GM12875 (cell line): ENCODE data around the gene ZNF316.

Source experiments
- H3K4me3 ChIP-seq: one replicate; pipeline ENCODE4 v1.5.1; 2011; ENCODE audit warnings: low read depth, low read length, control low read depth
- TF ChIP-seq, protein P1 (sequence below): IDR thresholded peaks from 2 replicates; pipeline ENCODE4 v1.5.1; 2011; ENCODE audit warnings: low read depth, mild to moderate bottlenecking, control low read depth, inconsistent platforms, low read length, moderate library complexity, borderline replicate concordance; ENCODE audit not compliant: insufficient read depth

ZNF316 gene

GRCh38 chr7:6604458-6604857, 32.7 kb upstream of the ZNF316 start:
- TF ChIP-seq, protein P1, sequence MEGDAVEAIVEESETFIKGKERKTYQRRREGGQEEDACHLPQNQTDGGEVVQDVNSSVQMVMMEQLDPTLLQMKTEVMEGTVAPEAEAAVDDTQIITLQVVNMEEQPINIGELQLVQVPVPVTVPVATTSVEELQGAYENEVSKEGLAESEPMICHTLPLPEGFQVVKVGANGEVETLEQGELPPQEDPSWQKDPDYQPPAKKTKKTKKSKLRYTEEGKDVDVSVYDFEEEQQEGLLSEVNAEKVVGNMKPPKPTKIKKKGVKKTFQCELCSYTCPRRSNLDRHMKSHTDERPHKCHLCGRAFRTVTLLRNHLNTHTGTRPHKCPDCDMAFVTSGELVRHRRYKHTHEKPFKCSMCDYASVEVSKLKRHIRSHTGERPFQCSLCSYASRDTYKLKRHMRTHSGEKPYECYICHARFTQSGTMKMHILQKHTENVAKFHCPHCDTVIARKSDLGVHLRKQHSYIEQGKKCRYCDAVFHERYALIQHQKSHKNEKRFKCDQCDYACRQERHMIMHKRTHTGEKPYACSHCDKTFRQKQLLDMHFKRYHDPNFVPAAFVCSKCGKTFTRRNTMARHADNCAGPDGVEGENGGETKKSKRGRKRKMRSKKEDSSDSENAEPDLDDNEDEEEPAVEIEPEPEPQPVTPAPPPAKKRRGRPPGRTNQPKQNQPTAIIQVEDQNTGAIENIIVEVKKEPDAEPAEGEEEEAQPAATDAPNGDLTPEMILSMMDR, result no peak
- no peak overlapping the region for H3K4me3 ChIP-seq

GRCh38 chr7:6606866-6607583, 30.1 kb upstream of the ZNF316 start:
- H3K4me3 ChIP-seq, result no peak overlapping the region
- TF ChIP-seq, protein P1, result no peak

DNA sequence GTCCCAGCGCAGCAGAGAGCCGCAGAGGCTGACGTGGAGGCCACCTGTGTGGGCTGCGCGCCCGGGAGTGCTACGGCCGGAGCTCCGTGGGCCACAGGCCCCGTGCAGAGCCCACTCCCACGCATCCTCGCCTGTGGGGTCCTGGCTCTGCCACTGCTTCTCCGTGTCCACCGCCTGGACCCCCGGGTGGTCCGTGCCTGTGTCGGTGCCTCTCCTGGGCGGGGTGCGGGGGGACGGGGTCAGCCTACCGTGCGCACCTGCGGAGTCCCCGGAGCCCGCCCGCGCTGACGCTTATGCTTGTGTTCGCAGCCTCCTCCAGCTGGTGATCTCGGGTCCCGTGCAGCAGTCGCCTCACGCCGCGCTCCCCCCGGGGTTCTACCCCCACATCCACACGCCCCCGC, 29.5 kb upstream of the ZNF316 start:
- TF ChIP-seq, protein P1, result no peak

GRCh38 chr7:6608081-6608480, 29.0 kb upstream of the ZNF316 start:
- no peak overlapping the region for H3K4me3 ChIP-seq
- TF ChIP-seq, protein P1, result no peak

More for the DNA sequence above, 29.5 kb upstream of the ZNF316 start:
- no peak overlapping the region for H3K4me3 ChIP-seq

DNA sequence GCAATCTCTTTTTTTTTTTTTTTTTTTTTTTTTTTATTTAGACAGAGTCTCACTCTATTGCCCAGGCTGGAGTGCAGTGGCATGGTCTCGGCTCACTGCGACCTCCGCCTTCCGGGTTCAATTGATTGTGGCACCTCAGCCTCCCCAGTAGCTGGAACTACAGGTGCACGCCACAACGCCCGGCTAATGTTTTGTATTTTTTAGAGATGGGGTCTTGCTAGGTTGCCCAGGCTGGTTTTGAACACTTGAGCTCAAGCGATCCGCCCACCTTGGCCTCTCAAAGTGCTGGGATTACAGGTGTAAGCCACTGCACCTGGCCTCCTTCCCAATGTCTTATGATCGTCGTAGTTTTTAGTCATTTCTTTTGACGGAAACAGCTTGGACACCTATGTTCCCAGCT, 28.3 kb upstream of the ZNF316 start:
- TF ChIP-seq, protein P1, result no peak

GRCh38 chr7:6612819-6613218, 24.3 kb upstream of the ZNF316 start:
- H3K4me3 ChIP-seq, result no peak overlapping the region
- TF ChIP-seq, protein P1, result no peak

More for the DNA sequence above, 28.3 kb upstream of the ZNF316 start:
- no peak overlapping the region for H3K4me3 ChIP-seq

GRCh38 chr7:6613706-6614105, 23.4 kb upstream of the ZNF316 start:
- TF ChIP-seq, protein P1, result no peak

More at GRCh38 chr7:6613706-6614105, 23.4 kb upstream of the ZNF316 start:
- no peak overlapping the region for H3K4me3 ChIP-seq
